Measurements from ENCODE around the gene EEFSEC. TPM values are rescaled to one million over a fixed set of nuclear protein-coding genes. Genes with fewer than 3 reads are reported as not detected.

EEFSEC gene
- polyA plus RNA-seq, 1 donor from 2014 or later: 4.6 TPM

DNA sequence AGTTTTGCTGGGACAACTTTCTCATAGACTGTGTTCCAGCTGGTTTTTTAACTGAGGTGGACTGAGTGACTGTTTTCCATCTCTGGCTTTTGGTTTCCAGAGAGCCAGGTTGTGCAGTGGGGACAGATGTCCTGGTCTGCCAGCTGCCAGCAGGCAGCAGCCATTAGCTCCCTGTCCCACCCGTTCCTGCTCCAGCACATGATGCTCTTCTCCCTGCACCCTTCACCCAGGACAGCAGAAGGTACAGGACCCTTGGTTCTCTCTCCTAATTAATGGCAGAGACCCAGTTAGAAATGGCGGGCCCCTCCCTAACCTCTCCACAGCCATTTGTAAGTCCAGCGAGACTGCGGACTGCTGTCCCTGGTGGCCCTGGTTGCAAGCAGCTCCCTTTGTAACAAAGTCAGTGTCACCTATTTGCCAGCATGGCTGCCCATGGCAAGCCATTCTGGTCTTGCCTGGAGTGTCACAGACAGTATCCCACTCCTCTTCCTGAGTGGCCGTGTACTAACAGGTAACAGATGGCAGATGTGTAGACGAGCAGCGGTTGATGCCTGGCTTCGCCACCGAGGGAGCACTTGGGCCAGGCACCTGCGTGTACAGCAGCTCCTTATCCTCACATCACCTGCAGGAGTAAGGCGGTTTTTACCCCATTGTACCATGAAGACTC lies 165.1 kb downstream of the EEFSEC start:
- TF ChIP-seq TAF1 (IDR thresholded peaks at IDR 0.05; ENCODE audit: low read depth): no peak
- TF ChIP-seq, protein P1, sequence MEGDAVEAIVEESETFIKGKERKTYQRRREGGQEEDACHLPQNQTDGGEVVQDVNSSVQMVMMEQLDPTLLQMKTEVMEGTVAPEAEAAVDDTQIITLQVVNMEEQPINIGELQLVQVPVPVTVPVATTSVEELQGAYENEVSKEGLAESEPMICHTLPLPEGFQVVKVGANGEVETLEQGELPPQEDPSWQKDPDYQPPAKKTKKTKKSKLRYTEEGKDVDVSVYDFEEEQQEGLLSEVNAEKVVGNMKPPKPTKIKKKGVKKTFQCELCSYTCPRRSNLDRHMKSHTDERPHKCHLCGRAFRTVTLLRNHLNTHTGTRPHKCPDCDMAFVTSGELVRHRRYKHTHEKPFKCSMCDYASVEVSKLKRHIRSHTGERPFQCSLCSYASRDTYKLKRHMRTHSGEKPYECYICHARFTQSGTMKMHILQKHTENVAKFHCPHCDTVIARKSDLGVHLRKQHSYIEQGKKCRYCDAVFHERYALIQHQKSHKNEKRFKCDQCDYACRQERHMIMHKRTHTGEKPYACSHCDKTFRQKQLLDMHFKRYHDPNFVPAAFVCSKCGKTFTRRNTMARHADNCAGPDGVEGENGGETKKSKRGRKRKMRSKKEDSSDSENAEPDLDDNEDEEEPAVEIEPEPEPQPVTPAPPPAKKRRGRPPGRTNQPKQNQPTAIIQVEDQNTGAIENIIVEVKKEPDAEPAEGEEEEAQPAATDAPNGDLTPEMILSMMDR (IDR thresholded peaks at IDR 0.05; ENCODE audit: poor library complexity, severe bottlenecking): no peak
- TF ChIP-seq, protein P2, sequence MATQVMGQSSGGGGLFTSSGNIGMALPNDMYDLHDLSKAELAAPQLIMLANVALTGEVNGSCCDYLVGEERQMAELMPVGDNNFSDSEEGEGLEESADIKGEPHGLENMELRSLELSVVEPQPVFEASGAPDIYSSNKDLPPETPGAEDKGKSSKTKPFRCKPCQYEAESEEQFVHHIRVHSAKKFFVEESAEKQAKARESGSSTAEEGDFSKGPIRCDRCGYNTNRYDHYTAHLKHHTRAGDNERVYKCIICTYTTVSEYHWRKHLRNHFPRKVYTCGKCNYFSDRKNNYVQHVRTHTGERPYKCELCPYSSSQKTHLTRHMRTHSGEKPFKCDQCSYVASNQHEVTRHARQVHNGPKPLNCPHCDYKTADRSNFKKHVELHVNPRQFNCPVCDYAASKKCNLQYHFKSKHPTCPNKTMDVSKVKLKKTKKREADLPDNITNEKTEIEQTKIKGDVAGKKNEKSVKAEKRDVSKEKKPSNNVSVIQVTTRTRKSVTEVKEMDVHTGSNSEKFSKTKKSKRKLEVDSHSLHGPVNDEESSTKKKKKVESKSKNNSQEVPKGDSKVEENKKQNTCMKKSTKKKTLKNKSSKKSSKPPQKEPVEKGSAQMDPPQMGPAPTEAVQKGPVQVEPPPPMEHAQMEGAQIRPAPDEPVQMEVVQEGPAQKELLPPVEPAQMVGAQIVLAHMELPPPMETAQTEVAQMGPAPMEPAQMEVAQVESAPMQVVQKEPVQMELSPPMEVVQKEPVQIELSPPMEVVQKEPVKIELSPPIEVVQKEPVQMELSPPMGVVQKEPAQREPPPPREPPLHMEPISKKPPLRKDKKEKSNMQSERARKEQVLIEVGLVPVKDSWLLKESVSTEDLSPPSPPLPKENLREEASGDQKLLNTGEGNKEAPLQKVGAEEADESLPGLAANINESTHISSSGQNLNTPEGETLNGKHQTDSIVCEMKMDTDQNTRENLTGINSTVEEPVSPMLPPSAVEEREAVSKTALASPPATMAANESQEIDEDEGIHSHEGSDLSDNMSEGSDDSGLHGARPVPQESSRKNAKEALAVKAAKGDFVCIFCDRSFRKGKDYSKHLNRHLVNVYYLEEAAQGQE (IDR thresholded peaks at IDR 0.05; ENCODE audit: borderline replicate concordance): no peak
- no peak for TF ChIP-seq EP300 (conservative IDR thresholded peaks at IDR 0.05; ENCODE audit: poor library complexity, severe bottlenecking)
- no peak for TF ChIP-seq POLR2AphosphoS5 (IDR thresholded peaks at IDR 0.05)
- TF ChIP-seq MXI1 (conservative IDR thresholded peaks at IDR 0.05; ENCODE audit: poor library complexity, severe bottlenecking): no peak
- no peak for TF ChIP-seq EZH2 (IDR thresholded peaks at IDR 0.05; ENCODE audit: borderline replicate concordance, insufficient read depth, low read length, poor library complexity, severe bottlenecking)
- TF ChIP-seq SMC3 (conservative IDR thresholded peaks at IDR 0.05; ENCODE audit: poor library complexity): no peak
- TF ChIP-seq RAD21 (conservative IDR thresholded peaks at IDR 0.05): no peak
- no peak overlapping the region for H3K4me2 ChIP-seq (ENCODE audit: low read length)
- H3K79me2 ChIP-seq (replicated peaks; ENCODE audit: insufficient read depth, low read length): no peaks in the 10 kb centered on the region
- H3K36me3 ChIP-seq (ENCODE audit: insufficient read depth, low read length): no peaks in the 10 kb centered on the region
- no peaks in the 10 kb centered on the region for H3K9me2 ChIP-seq (ENCODE audit: insufficient read depth, low read length)
- H3K9ac ChIP-seq (ENCODE audit: low read length): no peak overlapping the region
- H3K27ac ChIP-seq (ENCODE audit: low read length): no peak overlapping the region
- H3K4me3 ChIP-seq (ENCODE audit: low read length): no peak overlapping the region
- no peaks in the 10 kb centered on the region for H4K20me1 ChIP-seq (ENCODE audit: insufficient read depth)
- H2AFZ ChIP-seq (ENCODE audit: low read depth, low read length): no peak overlapping the region
- no peaks in the 10 kb centered on the region for H3K27me3 ChIP-seq (ENCODE audit: insufficient read depth, low read depth, low read length)
- no peaks in the 10 kb centered on the region for H3K9me3 ChIP-seq (ENCODE audit: low read length)
- H3F3A ChIP-seq (ENCODE audit: insufficient read depth, low read length, poor library complexity, severe bottlenecking): no peaks in the 10 kb centered on the region

DNA sequence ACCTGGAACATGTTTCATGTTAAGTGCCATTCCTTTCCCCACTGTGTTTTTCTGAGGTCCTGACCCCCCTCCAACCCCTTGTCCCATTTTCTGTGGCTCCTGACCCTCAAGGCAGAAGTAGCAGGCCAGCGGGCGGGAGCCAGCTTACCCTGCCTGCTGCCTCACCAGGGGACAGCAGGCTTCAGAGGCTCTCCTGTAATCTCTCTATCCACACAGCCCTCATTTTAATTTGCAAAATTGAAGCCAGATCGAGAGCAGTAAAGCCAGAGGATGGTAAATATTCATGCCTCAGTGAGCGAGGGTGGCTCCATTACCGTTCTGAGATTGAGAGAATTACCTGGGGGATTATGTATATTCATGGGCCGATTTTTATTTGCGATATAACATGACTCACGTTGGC lies 165.8 kb downstream of the EEFSEC start:
- Histone ChIP-seq H3K9ac (ENCODE audit: low read length) (no peak overlapping the region), H3K9me3 (ENCODE audit: low read length) (no peaks in the 10 kb centered on the region), H4K20me1 (ENCODE audit: insufficient read depth) (no peaks in the 10 kb centered on the region), H3K27me3 (ENCODE audit: insufficient read depth, low read depth, low read length) (no peaks in the 10 kb centered on the region), H3F3A (ENCODE audit: insufficient read depth, low read length, poor library complexity, severe bottlenecking) (no peaks in the 10 kb centered on the region), H3K36me3 (ENCODE audit: insufficient read depth, low read length) (no peaks in the 10 kb centered on the region), H3K4me3 (ENCODE audit: low read length) (no peak overlapping the region), H3K27ac (ENCODE audit: low read length) (no peak overlapping the region), H3K79me2 (replicated peaks; ENCODE audit: insufficient read depth, low read length) (no peaks in the 10 kb centered on the region), H3K9me2 (ENCODE audit: insufficient read depth, low read length) (no peaks in the 10 kb centered on the region), H2AFZ (ENCODE audit: low read depth, low read length) (no peak overlapping the region), H3K4me2 (ENCODE audit: low read length) (no peak overlapping the region)
- TF ChIP-seq EZH2 (IDR thresholded peaks at IDR 0.05; ENCODE audit: borderline replicate concordance, insufficient read depth, low read length, poor library complexity, severe bottlenecking) (no peak), MXI1 (conservative IDR thresholded peaks at IDR 0.05; ENCODE audit: poor library complexity, severe bottlenecking) (no peak), POLR2AphosphoS5 (IDR thresholded peaks at IDR 0.05) (no peak), SMC3 (conservative IDR thresholded peaks at IDR 0.05; ENCODE audit: poor library complexity) (no peak), RAD21 (conservative IDR thresholded peaks at IDR 0.05) (no peak), EP300 (conservative IDR thresholded peaks at IDR 0.05; ENCODE audit: poor library complexity, severe bottlenecking) (no peak), TAF1 (IDR thresholded peaks at IDR 0.05; ENCODE audit: low read depth) (no peak)
- TF ChIP-seq, protein P2 (IDR thresholded peaks at IDR 0.05; ENCODE audit: borderline replicate concordance): no peak
- TF ChIP-seq, protein P1 (IDR thresholded peaks at IDR 0.05; ENCODE audit: poor library complexity, severe bottlenecking): no peak

Measured in neural cell (in vitro differentiated cells).